CD4-positive, alpha-beta T cell treated with Interleukin-6 for 4 hours (primary cell): Measurements from ENCODE around the gene CDH8.
"Not testable (repeated sequence)": the region's sequence is repeated elsewhere in the genome, so short reads cannot be mapped to it uniquely, and the experiment has no call there.

ENCODE experiments used
- DNase-seq: peaks from one replicate; pipeline ENCODE4 v3.0.0-alpha.2; 2020; ENCODE audit warnings: mixed read lengths

The CDH8 gene

GRCh38 chr16:61926766-61927165 lies 109.5 kb downstream of the CDH8 start:
- no peak for DNase-seq

- no peak for DNase-seq
These were observed 112.6 kb downstream of the CDH8 start for GRCh38 chr16:61923629-61924028.

- no peak for DNase-seq
These were observed 114.9 kb downstream of the CDH8 start for GRCh38 chr16:61921373-61921772.

GRCh38 chr16:61917865-61918826 lies 118.1 kb downstream of the CDH8 start:
- not testable (repeated sequence) for DNase-seq

GRCh38 chr16:61915569-61915968 lies 120.7 kb downstream of the CDH8 start:
- no peak for DNase-seq

GRCh38 chr16:61909074-61909473 lies 127.2 kb downstream of the CDH8 start:
- no peak for DNase-seq

GRCh38 chr16:61908426-61908825 lies 127.8 kb downstream of the CDH8 start:
- no peak for DNase-seq

GRCh38 chr16:61901689-61902088 lies 134.5 kb downstream of the CDH8 start:
- DNase-seq: no peak

GRCh38 chr16:61900482-61900881 lies 135.8 kb downstream of the CDH8 start:
- no peak for DNase-seq

- no peak for DNase-seq
These were observed 138.6 kb downstream of the CDH8 start for GRCh38 chr16:61897657-61898056.

GRCh38 chr16:61892531-61892930 lies 143.7 kb downstream of the CDH8 start:
- DNase-seq: no peak

GRCh38 chr16:61891460-61891859 lies 144.8 kb downstream of the CDH8 start:
- DNase-seq: no peak

GRCh38 chr16:61890386-61890785 lies 145.9 kb downstream of the CDH8 start:
- DNase-seq: no peak

GRCh38 chr16:61887903-61888302 lies 148.3 kb downstream of the CDH8 start:
- DNase-seq: no peak

GRCh38 chr16:61885343-61885742 lies 150.9 kb downstream of the CDH8 start:
- no peak for DNase-seq

GRCh38 chr16:61879306-61879705 lies 156.9 kb downstream of the CDH8 start:
- DNase-seq: no peak

GRCh38 chr16:61877436-61877835 lies 158.8 kb downstream of the CDH8 start:
- no peak for DNase-seq

- DNase-seq: no peak
These were observed 163.5 kb downstream of the CDH8 start for GRCh38 chr16:61872778-61873119.

- DNase-seq: no peak
These were observed 164.1 kb downstream of the CDH8 start for GRCh38 chr16:61871837-61872777.

- DNase-seq: no peak
These were observed 173.8 kb downstream of the CDH8 start for GRCh38 chr16:61862221-61863155.

GRCh38 chr16:61858988-61859387 lies 177.2 kb downstream of the CDH8 start:
- DNase-seq: no peak

- no peak for DNase-seq
These were observed 193.6 kb downstream of the CDH8 start for GRCh38 chr16:61842666-61843065.
